Measurements from ENCODE around the gene ERC1.

The ERC1 gene

GRCh38 chr12:1281683-1282366 is 290.8 kb downstream of the ERC1 start:
- DNase-seq (ENCODE audit: extremely low read depth in 1 of 2, low read depth in 1 of 2): no peak

GRCh38 chr12:1282670-1283315 is 291.8 kb downstream of the ERC1 start:
- DNase-seq (ENCODE audit: extremely low read depth in 1 of 2, low read depth in 1 of 2): no peak

GRCh38 chr12:1283316-1283715 is 292.3 kb downstream of the ERC1 start:
- DNase-seq (ENCODE audit: extremely low read depth in 1 of 2, low read depth in 1 of 2): no peak

GRCh38 chr12:1284611-1285010 is 293.6 kb downstream of the ERC1 start:
- DNase-seq (ENCODE audit: extremely low read depth in 1 of 2, low read depth in 1 of 2): no peak

GRCh38 chr12:1287446-1287975 is 296.5 kb downstream of the ERC1 start:
- no peak for DNase-seq (ENCODE audit: extremely low read depth in 1 of 2, low read depth in 1 of 2)

GRCh38 chr12:1288333-1288732 is 297.3 kb downstream of the ERC1 start:
- DNase-seq (ENCODE audit: extremely low read depth in 1 of 2, low read depth in 1 of 2): no peak

- DNase-seq (ENCODE audit: extremely low read depth in 1 of 2, low read depth in 1 of 2): no peak
These were observed 298.5 kb downstream of the ERC1 start for GRCh38 chr12:1289371-1290155.

- DNase-seq (ENCODE audit: extremely low read depth in 1 of 2, low read depth in 1 of 2): no peak
These were observed 299.7 kb downstream of the ERC1 start for GRCh38 chr12:1290716-1291115.

GRCh38 chr12:1291601-1292332 is 300.7 kb downstream of the ERC1 start:
- no peak for DNase-seq (ENCODE audit: extremely low read depth in 1 of 2, low read depth in 1 of 2)

- no peak for DNase-seq (ENCODE audit: extremely low read depth in 1 of 2, low read depth in 1 of 2)
These were observed 302.9 kb downstream of the ERC1 start for GRCh38 chr12:1293901-1294300.

GRCh38 chr12:1297206-1297605 is 306.2 kb downstream of the ERC1 start:
- DNase-seq (ENCODE audit: extremely low read depth in 1 of 2, low read depth in 1 of 2): no peak

GRCh38 chr12:1297639-1298175 is 306.7 kb downstream of the ERC1 start:
- no peak for DNase-seq (ENCODE audit: extremely low read depth in 1 of 2, low read depth in 1 of 2)

- DNase-seq (ENCODE audit: extremely low read depth in 1 of 2, low read depth in 1 of 2): no peak
These were observed 309.4 kb downstream of the ERC1 start for GRCh38 chr12:1300460-1300859.

- no peak for DNase-seq (ENCODE audit: extremely low read depth in 1 of 2, low read depth in 1 of 2)
These were observed 311.3 kb downstream of the ERC1 start for GRCh38 chr12:1302201-1302870.

- no peak for DNase-seq (ENCODE audit: extremely low read depth in 1 of 2, low read depth in 1 of 2)
These were observed 314.0 kb downstream of the ERC1 start for GRCh38 chr12:1305063-1305434.

GRCh38 chr12:1305791-1306500 is 314.9 kb downstream of the ERC1 start:
- DNase-seq (ENCODE audit: extremely low read depth in 1 of 2, low read depth in 1 of 2): no peak

GRCh38 chr12:1306817-1307216 is 315.8 kb downstream of the ERC1 start:
- DNase-seq (ENCODE audit: extremely low read depth in 1 of 2, low read depth in 1 of 2): no peak

GRCh38 chr12:1307796-1308195 is 316.8 kb downstream of the ERC1 start:
- no peak for DNase-seq (ENCODE audit: extremely low read depth in 1 of 2, low read depth in 1 of 2)

GRCh38 chr12:1309613-1310012 is 318.6 kb downstream of the ERC1 start:
- DNase-seq (ENCODE audit: extremely low read depth in 1 of 2, low read depth in 1 of 2): no peak

- no peak for DNase-seq (ENCODE audit: extremely low read depth in 1 of 2, low read depth in 1 of 2)
These were observed 319.6 kb downstream of the ERC1 start for GRCh38 chr12:1310653-1311052.

Data from activated CD8-positive, alpha-beta memory T cell treated with anti-CD3 and anti-CD28 coated beads for 1 hour (primary cell).